ENCODE data around the gene KCNK10.

- TF ChIP-seq CTCF (IDR thresholded peaks at IDR 0.05), result no peak
- no peak for TF ChIP-seq EZH2 (IDR thresholded peaks at IDR 0.05; ENCODE audit: borderline replicate concordance, insufficient read depth, low read depth, low read length, poor library complexity, severe bottlenecking)
Observed at GRCh38 chr14:88218119-88218915, 104.8 kb downstream of the KCNK10 start.
